NAMALWA (cell line): Measurements from ENCODE around the gene NT5C2.

Experiments used
- DNase-seq: peaks from one replicate; pipeline ENCODE4 v3.0.0-alpha.2; 2015; ENCODE audit warnings: low spot score

NT5C2 gene

GRCh38 chr10:103058034-103058433 is 135.0 kb downstream of the NT5C2 start:
- DNase-seq, result no peak

DNA sequence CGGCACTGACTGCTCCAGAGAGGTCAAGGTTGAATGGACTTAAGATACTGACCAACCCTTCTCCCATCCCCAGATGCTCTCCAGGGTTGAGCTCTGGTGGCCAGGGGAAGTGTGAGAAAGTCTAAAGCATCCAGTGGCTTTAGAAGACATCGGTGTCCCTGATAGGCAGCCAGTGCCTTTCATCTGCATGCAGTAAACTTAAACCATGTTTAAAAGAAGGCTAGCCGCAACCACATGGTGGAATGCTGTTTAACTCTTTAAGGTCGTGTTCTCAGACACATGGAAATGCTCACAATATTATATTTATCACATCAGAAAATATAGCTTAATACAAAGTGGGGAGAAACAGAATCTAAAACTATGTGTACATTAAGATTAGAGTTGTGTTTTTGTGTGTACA is 138.0 kb downstream of the NT5C2 start:
- no peak for DNase-seq

DNA sequence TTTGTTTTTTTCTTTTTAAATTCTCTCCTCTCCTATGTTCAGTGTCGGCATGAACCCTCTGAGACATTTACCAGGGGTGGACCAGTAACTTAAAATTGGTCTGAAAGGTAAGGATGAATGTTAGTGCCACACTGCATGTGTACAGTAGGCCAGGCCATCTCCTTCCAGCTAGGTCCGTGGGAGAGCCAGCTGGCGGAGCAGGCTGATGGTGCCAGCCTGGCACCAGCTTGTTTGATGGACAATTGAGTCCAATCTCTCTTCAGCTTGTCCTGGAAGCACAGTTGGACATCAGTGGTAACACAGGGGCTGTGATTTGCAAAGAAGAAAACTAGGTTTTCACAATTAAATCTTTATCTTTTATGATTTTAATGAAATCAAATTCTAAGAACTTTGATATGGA is 138.5 kb downstream of the NT5C2 start:
- no peak for DNase-seq

DNA sequence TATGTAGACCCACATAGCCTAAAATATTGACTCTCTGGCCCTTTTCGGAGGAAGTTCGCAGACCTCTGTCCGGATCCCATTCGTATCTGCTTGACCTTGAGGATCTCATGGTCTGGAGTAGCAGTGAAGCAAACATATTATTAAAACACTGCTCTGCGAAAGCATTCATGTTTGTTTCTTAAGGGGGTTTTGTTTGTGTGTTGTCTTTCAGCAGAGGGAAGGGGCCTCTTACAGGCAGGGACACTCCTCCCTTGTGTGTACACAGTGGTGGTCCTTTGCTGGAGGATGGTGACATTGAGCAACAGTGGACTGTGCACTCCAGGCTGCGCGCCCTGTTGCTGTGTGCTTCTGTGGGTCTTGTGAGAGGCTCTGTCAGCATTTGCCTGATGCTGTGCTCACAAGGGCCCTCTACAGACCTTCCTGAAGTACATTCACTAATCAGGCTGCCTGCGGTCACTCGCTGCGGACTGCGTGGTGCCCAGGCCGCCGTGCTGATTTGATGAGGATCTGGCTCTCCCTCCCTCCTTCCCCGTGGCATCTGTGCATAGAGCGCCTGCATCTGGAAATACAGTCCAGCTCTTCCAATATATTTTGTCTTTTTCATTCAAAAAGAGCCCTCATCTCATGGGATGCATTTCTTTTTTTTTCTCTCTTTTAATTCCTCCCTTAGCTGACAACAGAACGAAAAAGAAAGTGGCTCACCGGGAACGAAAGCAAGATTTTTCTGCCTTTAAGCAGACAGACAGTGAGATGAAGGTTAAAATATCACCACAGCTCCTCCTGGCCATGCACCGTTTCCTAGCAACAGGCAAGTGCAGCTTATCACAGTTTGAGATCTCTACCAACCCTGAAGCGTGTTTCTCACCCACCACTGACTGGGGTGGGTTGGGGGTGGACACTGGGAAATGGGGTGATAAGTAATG is 139.2 kb downstream of the NT5C2 start:
- no peak for DNase-seq

DNA sequence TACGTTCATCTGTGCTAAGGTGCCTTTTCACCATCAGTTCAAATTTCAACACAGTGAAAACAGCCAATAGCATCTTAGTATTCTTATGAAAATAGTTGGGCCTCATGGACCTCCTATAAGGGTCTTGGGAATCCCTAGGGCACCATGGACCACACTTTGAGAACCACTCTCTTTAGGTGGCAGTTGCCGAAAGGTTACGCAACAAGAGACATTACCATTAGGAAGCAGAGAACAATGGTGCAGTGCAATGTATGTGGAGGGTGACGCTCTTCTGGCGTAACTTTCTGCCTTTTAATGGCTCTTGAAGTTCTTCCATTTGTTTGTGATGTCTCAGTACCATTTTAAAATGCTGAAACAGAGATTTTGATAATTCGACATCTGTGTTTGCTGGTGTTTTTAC is 143.8 kb downstream of the NT5C2 start:
- no peak for DNase-seq

DNA sequence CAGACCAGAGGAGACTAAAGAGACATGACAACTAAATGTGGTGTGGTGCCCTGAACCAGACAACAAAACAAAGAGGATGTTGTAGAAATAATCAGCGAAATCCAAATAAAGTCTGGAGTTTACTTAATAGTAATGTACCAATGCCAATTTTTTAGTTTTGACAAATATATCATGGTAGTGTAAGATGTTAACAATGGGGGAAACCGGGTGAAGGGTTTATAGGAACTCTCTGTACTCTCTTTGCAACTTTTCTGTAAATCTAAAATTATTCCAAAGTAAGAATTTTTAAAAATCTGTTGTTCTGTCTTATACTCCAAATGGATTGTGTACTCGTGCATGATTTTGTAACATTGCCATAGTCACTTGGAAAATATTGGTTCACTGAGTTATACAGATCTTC is 145.7 kb downstream of the NT5C2 start:
- DNase-seq, result no peak

DNA sequence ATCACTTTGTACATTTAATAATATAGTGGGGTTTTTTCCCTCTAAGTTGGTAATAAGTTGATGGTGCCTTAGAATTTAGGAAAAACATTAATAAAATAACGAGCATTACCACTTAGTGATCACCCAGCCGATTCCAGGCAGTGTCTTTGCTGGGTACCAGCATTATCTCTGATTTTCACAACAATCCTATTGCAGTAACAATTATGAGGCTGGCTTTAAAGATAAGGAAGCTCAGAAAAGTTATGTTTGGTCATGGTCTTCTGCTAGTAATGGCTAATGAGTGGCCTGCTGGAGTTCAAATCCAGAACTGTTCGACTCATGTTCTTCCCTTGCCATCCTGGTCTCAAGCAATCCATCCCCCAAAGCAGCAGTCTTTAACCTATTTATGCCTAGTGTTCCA is 147.1 kb downstream of the NT5C2 start:
- no peak for DNase-seq

DNA sequence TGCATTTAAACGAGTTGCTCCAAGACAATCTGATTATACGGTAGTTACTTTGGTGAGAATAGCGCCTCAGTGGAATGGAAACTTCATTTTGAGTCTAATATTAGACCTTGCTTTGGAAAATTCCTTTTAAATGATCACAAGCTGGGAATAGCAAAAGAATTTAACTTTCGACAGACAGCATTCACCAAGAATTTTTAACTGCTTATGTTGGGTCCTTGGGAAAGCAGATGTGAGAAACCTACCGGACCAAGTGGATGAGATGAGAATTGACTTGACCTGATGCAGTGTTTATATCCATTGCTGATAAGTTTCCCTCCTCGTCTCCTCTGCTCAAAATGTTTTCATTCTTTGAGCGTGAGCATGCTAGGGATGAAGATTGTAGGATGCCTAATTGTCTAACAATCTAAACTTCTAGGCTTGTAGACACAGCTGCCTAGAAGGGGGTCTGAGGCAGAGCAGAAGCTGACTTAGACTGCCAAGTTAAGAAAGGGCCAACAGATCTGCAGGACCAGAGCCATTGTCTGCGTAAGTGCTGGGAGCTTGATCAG is 148.1 kb downstream of the NT5C2 start:
- no peak for DNase-seq

GRCh38 chr10:103042908-103043307 is 150.2 kb downstream of the NT5C2 start:
- no peak for DNase-seq

DNA sequence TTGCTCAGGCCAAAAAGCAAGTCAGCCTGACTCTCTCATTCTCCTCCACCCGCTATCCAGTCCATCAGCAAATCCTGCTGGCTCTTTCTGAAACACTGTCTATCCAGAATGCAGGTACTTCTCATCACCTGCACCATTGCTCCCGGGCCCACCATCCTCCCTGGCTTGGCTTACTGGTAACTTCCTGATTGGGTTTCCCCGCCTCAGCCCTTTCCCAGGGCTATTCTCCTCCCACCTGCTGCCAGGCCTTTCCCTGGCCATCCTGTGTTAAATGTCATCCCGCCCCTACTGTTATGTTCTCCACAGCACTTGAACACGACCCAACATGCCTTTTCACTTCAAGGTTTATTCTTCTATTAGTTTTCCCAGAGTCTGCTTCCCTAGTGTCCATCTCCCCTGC is 150.9 kb downstream of the NT5C2 start:
- no peak for DNase-seq

GRCh38 chr10:103041391-103041790 is 151.7 kb downstream of the NT5C2 start:
- DNase-seq, result no peak

DNA sequence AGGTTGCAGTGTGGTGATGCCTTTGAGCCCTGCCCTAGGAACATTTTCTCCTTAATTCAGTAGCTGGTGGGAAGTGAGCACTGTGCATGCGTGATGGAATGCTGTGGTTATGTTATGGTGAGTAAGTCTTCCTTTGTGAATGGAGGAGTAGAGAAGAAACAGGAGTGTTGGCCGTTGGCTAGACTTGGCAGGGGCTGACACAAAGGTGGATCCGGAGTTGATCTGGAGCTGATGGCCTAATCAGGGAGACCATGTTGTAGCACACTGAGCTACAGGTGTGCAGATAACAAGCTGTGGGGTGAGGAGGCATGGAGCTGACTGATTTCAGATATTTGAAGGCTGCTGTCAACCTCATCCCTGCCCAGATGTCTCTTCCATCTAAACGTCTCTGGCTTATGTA is 152.7 kb downstream of the NT5C2 start:
- DNase-seq, result no peak

- no peak for DNase-seq
These were observed 154.5 kb downstream of the NT5C2 start for GRCh38 chr10:103038570-103038969.
